ENCODE data around the gene RHOB. TPM values are rescaled to one million over a fixed set of nuclear protein-coding genes. Genes with fewer than 3 reads are reported as not detected.

RHOB gene
- polyA plus RNA-seq, 1 experiment, result 45.5 TPM

- ChIA-PET POLR2A (interaction anchor here (0.6 to 4.4 kb wide), 6 partner anchors 8 to 180 kb away, joined by 3 to 27 read pairs (median 4); partner anchors contain the start of gene RHOB), CTCF (interaction anchor here (0.9 to 6.7 kb wide), 8 partner anchors 14 to 212 kb away, joined by 3 to 83 read pairs (median 20); partner anchors contain the start of gene HS1BP3)
- no peaks in the 10 kb centered on the region for H3K27me3 ChIP-seq (ENCODE audit: control insufficient read depth, insufficient read depth, low read length)
- DNase-seq (ENCODE audit: low read depth, low spot score), result no peak
- H3K27ac ChIP-seq (ENCODE audit: low read depth, low read length), result peak overlapping the region; percentile 69
- no peak for TF ChIP-seq CTCF (IDR thresholded peaks at IDR 0.05; ENCODE audit: low read depth, low read length)
- no peak overlapping the region for H3K4me3 ChIP-seq (ENCODE audit: low read depth, low read length)
- no peaks in the 10 kb centered on the region for H3K9me3 ChIP-seq (ENCODE audit: control insufficient read depth, insufficient read depth, low read length)
These were observed 8.3 kb upstream of the RHOB start for GRCh38 chr2:20438334-20439192.

- H3K9me3 ChIP-seq (ENCODE audit: control insufficient read depth, insufficient read depth, low read length), result no peaks in the 10 kb centered on the region
- CTCF ChIA-PET, result interaction anchor here (0.7 to 6.7 kb wide), 8 partner anchors 17 to 212 kb away, joined by 3 to 83 read pairs (median 20); partner anchors contain the start of gene HS1BP3
- POLR2A ChIA-PET, result interaction anchor here (0.9 to 4.4 kb wide), 4 partner anchors 8 to 179 kb away, joined by 3 to 27 read pairs (median 4); partner anchors contain the start of gene RHOB
- no peak overlapping the region for H3K4me3 ChIP-seq (ENCODE audit: low read depth, low read length)
- no peak overlapping the region for H3K27ac ChIP-seq (ENCODE audit: low read depth, low read length)
- TF ChIP-seq CTCF (IDR thresholded peaks at IDR 0.05; ENCODE audit: low read depth, low read length), result no peak
- H3K27me3 ChIP-seq (ENCODE audit: control insufficient read depth, insufficient read depth, low read length), result no peaks in the 10 kb centered on the region
- DNase-seq (ENCODE audit: low read depth, low spot score), result no peak
These were observed 7.7 kb upstream of the RHOB start for GRCh38 chr2:20439193-20439475.

GRCh38 chr2:20439503-20439902 is 7.4 kb upstream of the RHOB start:
- TF ChIP-seq CTCF (IDR thresholded peaks at IDR 0.05; ENCODE audit: low read depth, low read length), result no peak
- no peaks in the 10 kb centered on the region for H3K27me3 ChIP-seq (ENCODE audit: control insufficient read depth, insufficient read depth, low read length)
- DNase-seq (ENCODE audit: low read depth, low spot score), result no peak
- ChIA-PET CTCF (interaction anchor here (0.6 to 6.7 kb wide), 10 partner anchors 17 to 385 kb away, joined by 3 to 83 read pairs (median 16); partner anchors contain the start of gene HS1BP3), POLR2A (interaction anchor here (0.9 to 4.4 kb wide), 4 partner anchors 8 to 179 kb away, joined by 3 to 27 read pairs (median 4); partner anchors contain the start of gene RHOB)
- H3K27ac ChIP-seq (ENCODE audit: low read depth, low read length), result no peak overlapping the region
- no peaks in the 10 kb centered on the region for H3K9me3 ChIP-seq (ENCODE audit: control insufficient read depth, insufficient read depth, low read length)
- no peak overlapping the region for H3K4me3 ChIP-seq (ENCODE audit: low read depth, low read length)

GRCh38 chr2:20440001-20440560 is 6.8 kb upstream of the RHOB start:
- Histone ChIP-seq H3K27ac (ENCODE audit: low read depth, low read length) (no peak overlapping the region), H3K27me3 (ENCODE audit: control insufficient read depth, insufficient read depth, low read length) (no peaks in the 10 kb centered on the region), H3K4me3 (ENCODE audit: low read depth, low read length) (no peak overlapping the region), H3K9me3 (ENCODE audit: control insufficient read depth, insufficient read depth, low read length) (no peaks in the 10 kb centered on the region)
- ChIA-PET CTCF (interaction anchor here (0.6 to 6.7 kb wide), 9 partner anchors 18 to 384 kb away, joined by 3 to 83 read pairs (median 17); partner anchors contain the start of gene HS1BP3), POLR2A (interaction anchor here (0.9 kb wide), 1 partner anchor 17 kb away, joined by 3 read pairs; no protein-coding TSS in a partner anchor)
- no peak for DNase-seq (ENCODE audit: low read depth, low spot score)
- TF ChIP-seq CTCF (IDR thresholded peaks at IDR 0.05; ENCODE audit: low read depth, low read length), result no peak
